GM19455 (cell line): Measurements from ENCODE around the gene ALG3.
A peak's percentile ranks its signal among the peaks of the same experiment; 100 is the strongest.

Experiments
- ATAC-seq: cut with Tn5 transposase; IDR thresholded peaks from one replicate; pipeline ENCODE4 v1.9.1; 2021; ENCODE audit not compliant: unreplicated experiment

ALG3 gene

GRCh38 chr3:184260724-184261269 lies 12.0 kb upstream of the ALG3 start:
- no peak for ATAC-seq

- ATAC-seq = no peak
These were observed 11.3 kb upstream of the ALG3 start for GRCh38 chr3:184259878-184260723.

- no peak for ATAC-seq
These were observed 10.7 kb upstream of the ALG3 start for GRCh38 chr3:184259396-184259877.

GRCh38 chr3:184258926-184259325 lies 10.2 kb upstream of the ALG3 start:
- no peak for ATAC-seq

GRCh38 chr3:184257083-184257915 lies 8.5 kb upstream of the ALG3 start:
- no peak for ATAC-seq

GRCh38 chr3:184255291-184256039 lies 6.7 kb upstream of the ALG3 start:
- ATAC-seq = no peak

- ATAC-seq = peak; percentile 66
These were observed 1.5 kb upstream of the ALG3 start for GRCh38 chr3:184250167-184250828.

- ATAC-seq = peak; percentile 91
These were observed 827 bp upstream of the ALG3 start, which contains the start of gene EEF1AKMT4 for GRCh38 chr3:184249412-184250166. EEF1AKMT4 (plus strand) TSS chr3:184249672; CDS start chr3:184249695, 23 bp downstream.

GRCh38 chr3:184242297-184242685 lies 6.5 kb downstream of the ALG3 start:
- ATAC-seq = no peak

GRCh38 chr3:184241447-184242296 lies 7.1 kb downstream of the ALG3 start:
- no peak for ATAC-seq

- ATAC-seq = no peak
These were observed 7.7 kb downstream of the ALG3 start for GRCh38 chr3:184241141-184241446.

GRCh38 chr3:184240384-184241140 lies 8.2 kb downstream of the ALG3 start:
- ATAC-seq = no peak

GRCh38 chr3:184239708-184240107 lies 9.1 kb downstream of the ALG3 start:
- no peak for ATAC-seq

GRCh38 chr3:184239221-184239620 lies 9.5 kb downstream of the ALG3 start:
- no peak for ATAC-seq

- no peak for ATAC-seq
These were observed 10.4 kb downstream of the ALG3 start for GRCh38 chr3:184238246-184238818.

GRCh38 chr3:184237807-184238206 lies 11.0 kb downstream of the ALG3 start:
- ATAC-seq = no peak

- no peak for ATAC-seq
These were observed 11.6 kb downstream of the ALG3 start for GRCh38 chr3:184237211-184237610.

GRCh38 chr3:184236636-184237035 lies 12.1 kb downstream of the ALG3 start:
- no peak for ATAC-seq
